HG03039 (cell line): ENCODE measurements around the gene GABPA.

ENCODE experiments used
- ATAC-seq: cut with Tn5 transposase; IDR thresholded peaks from one replicate; pipeline ENCODE4 v1.9.1; 2021; ENCODE audit warnings: mild to moderate bottlenecking, moderate library complexity; ENCODE audit not compliant: unreplicated experiment

GABPA gene

GRCh38 chr21:25801217-25802014 lies 66.6 kb downstream of the GABPA start:
- peak; percentile 99 for ATAC-seq

GRCh38 chr21:25806060-25806459 lies 71.3 kb downstream of the GABPA start:
- ATAC-seq: no peak

- ATAC-seq: no peak
These were observed 72.4 kb downstream of the GABPA start for GRCh38 chr21:25807191-25807590.

GRCh38 chr21:25809013-25809412 lies 74.2 kb downstream of the GABPA start:
- no peak for ATAC-seq

- no peak for ATAC-seq
These were observed 76.4 kb downstream of the GABPA start for GRCh38 chr21:25811186-25811585.

- ATAC-seq: no peak
These were observed 79.1 kb downstream of the GABPA start for GRCh38 chr21:25813917-25814316.

- no peak for ATAC-seq
These were observed 83.3 kb downstream of the GABPA start for GRCh38 chr21:25818121-25818520.

GRCh38 chr21:25818551-25818950 lies 83.8 kb downstream of the GABPA start:
- ATAC-seq: no peak
